Measurements from ENCODE around the gene FANCE. TPM values are rescaled to one million over a fixed set of nuclear protein-coding genes. Genes with fewer than 3 reads are reported as not detected.
"Not testable (repeated sequence)": the region's sequence is repeated elsewhere in the genome, so short reads cannot be mapped to it uniquely, and the experiment has no call there.

FANCE gene
- polyA plus RNA-seq, 1 donor (not counting 4 experiments of a cell fraction or from before 2014, with no cell fraction given), result 6.4 TPM

DNA sequence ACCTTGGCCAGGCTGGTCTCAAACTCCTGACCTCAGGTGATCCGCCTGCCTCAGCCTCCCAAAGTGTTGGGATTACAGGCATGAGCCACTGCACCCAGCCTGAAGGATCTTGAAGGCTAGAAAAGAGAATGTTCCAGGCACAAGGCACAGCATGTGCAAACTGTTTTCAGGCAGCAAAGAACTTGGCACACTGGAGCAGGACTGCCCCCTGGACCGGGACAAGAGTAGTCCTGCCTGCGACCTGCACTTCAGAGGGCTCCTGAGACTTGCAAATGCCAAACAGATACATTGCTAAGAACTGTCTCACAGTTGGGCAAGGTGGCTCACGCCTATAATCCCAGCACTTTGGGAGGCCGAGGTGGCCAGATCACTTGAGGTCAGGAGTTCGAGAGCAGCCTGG lies 63.8 kb downstream of the FANCE start:
- H3K79me2 ChIP-seq (ENCODE audit: control insufficient read depth, insufficient read depth, low read length); H3K27ac ChIP-seq (ENCODE audit: control insufficient read depth, insufficient read depth, low read length); H2AFZ ChIP-seq (ENCODE audit: control insufficient read depth, low read length); H3K36me3 ChIP-seq (ENCODE audit: control insufficient read depth in 2 of 2, extremely low read depth in 1 of 2, insufficient read depth in 2 of 2, low read length in 2 of 2); H3K9me1 ChIP-seq (ENCODE audit: control insufficient read depth, extremely low read depth, insufficient read depth, low read length); H3K4me1 ChIP-seq (ENCODE audit: control insufficient read depth, extremely low read depth, insufficient read depth, low read length); H3K4me2 ChIP-seq (ENCODE audit: control insufficient read depth, extremely low read depth, insufficient read depth, low read depth, low read length); H3K4me3 ChIP-seq (ENCODE audit: control insufficient read depth in 2 of 3, extremely low read depth in 1 of 3, insufficient read depth in 2 of 3, low read depth in 1 of 3, low read length in 3 of 3); dilution Hi-C loops (cut with MboI; ENCODE audit: extremely low pct_ligation_motif_present, low sequenced_read_pairs); H3K9ac ChIP-seq (ENCODE audit: control insufficient read depth, extremely low read depth, insufficient read depth, low read length); H4K20me1 ChIP-seq (ENCODE audit: control insufficient read depth, extremely low read depth, insufficient read depth, low read length); FAIRE-seq; H3K9me3 ChIP-seq (ENCODE audit: control insufficient read depth, low read depth, low read length); DNase-seq (ENCODE audit: low read depth, low spot score): not testable (repeated sequence)
- peaks cover 15% of the 10 kb centered on the region for H3K27me3 ChIP-seq (ENCODE audit: control insufficient read depth, extremely low read depth, insufficient read depth, low read length)
- TF ChIP-seq, protein P1, sequence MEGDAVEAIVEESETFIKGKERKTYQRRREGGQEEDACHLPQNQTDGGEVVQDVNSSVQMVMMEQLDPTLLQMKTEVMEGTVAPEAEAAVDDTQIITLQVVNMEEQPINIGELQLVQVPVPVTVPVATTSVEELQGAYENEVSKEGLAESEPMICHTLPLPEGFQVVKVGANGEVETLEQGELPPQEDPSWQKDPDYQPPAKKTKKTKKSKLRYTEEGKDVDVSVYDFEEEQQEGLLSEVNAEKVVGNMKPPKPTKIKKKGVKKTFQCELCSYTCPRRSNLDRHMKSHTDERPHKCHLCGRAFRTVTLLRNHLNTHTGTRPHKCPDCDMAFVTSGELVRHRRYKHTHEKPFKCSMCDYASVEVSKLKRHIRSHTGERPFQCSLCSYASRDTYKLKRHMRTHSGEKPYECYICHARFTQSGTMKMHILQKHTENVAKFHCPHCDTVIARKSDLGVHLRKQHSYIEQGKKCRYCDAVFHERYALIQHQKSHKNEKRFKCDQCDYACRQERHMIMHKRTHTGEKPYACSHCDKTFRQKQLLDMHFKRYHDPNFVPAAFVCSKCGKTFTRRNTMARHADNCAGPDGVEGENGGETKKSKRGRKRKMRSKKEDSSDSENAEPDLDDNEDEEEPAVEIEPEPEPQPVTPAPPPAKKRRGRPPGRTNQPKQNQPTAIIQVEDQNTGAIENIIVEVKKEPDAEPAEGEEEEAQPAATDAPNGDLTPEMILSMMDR (optimal IDR thresholded peaks at IDR 0.05 in 1 of 3, IDR thresholded peaks at IDR 0.05 in 1 of 3, conservative IDR thresholded peaks at IDR 0.05 in 1 of 3; ENCODE audit: extremely low read depth in 1 of 3, insufficient read depth in 2 of 3, low read length in 3 of 3), result peak in 1 of 3 experiments; percentile 26

Small RNA genes lying within 50 kb of the gene (small RNA-seq; reads per million reads assigned to genes)
- gene MIR7111 (ENCODE audit: insufficient read length in 3 of 3, low read depth in 3 of 3, low replicate concordance in 1 of 3), result 0 to 0.67 (median 0.07) reads per million in 3 experiments

Other genes starting within 250 kb of the FANCE start
- gene SCUBE3, start 238.4 kb upstream of the FANCE start, polyA plus RNA-seq, result 0.01 to 0.02 TPM in 2 of 3 replicates, not detected in the other
- 7.2 to 11.5 TPM (median 7.6 TPM) in 3 replicates for gene ZNF76, start 192.6 kb upstream of the FANCE start, polyA plus RNA-seq
- 12.4 to 17.4 TPM (median 17.3 TPM) in 3 replicates for gene DEF6, start 154.5 kb upstream of the FANCE start, polyA plus RNA-seq
- gene PPARD, start 109.8 kb upstream of the FANCE start, polyA plus RNA-seq, result 15.1 to 24.4 TPM (median 20.6 TPM) in 3 replicates
- gene RPL10A, start 16.1 kb downstream of the FANCE start, polyA plus RNA-seq, result 2,190 to 2,462 TPM (median 2,432 TPM) in 3 replicates
- 5.7 to 11.1 TPM (median 8.0 TPM) in 3 replicates for gene TEAD3, start 44.7 kb downstream of the FANCE start, polyA plus RNA-seq
- not detected in 3 replicates for gene TULP1, start 60.6 kb downstream of the FANCE start, polyA plus RNA-seq
- 48.0 to 88.3 TPM (median 59.0 TPM) in 3 replicates for gene FKBP5, start 236.6 kb downstream of the FANCE start, polyA plus RNA-seq